ENCODE results near the gene ZCWPW1.
"Not testable (repeated sequence)": the region's sequence is repeated elsewhere in the genome, so short reads cannot be mapped to it uniquely, and the experiment has no call there.

ZCWPW1 gene

GRCh38 chr7:100369105-100369504, 59.4 kb downstream of the ZCWPW1 start:
- no peaks in the 10 kb centered on the region for H3K27me3 ChIP-seq (ENCODE audit: low read depth, low read length)
- peak overlapping the region; percentile 50; the same call in 1 of the 2 replicates for H3K9ac ChIP-seq (ENCODE audit: low read length)
- H3K36me3 ChIP-seq (replicated peaks; ENCODE audit: low read depth, low read length) = peaks cover 10% of the 10 kb centered on the region
- H4K20me1 ChIP-seq (ENCODE audit: insufficient read depth, low read length) = no peaks in the 10 kb centered on the region
- H3K4me2 ChIP-seq (ENCODE audit: low read length) = peak overlapping the region; percentile 45
- peaks cover 88% of the 10 kb centered on the region for H3K4me1 ChIP-seq (ENCODE audit: low read length)
- no peak for TF ChIP-seq CTCF (IDR thresholded peaks at IDR 0.05; ENCODE audit: low read depth, low read length)
- no peak for TF ChIP-seq EZH2phosphoT487 (IDR thresholded peaks at IDR 0.05; ENCODE audit: low read depth)
- H3K4me3 ChIP-seq (ENCODE audit: low read length) = no peak overlapping the region
- no peaks in the 10 kb centered on the region for H3K79me2 ChIP-seq (ENCODE audit: low read length)
- H3K9me3 ChIP-seq (ENCODE audit: insufficient read depth, low read length) = no peaks in the 10 kb centered on the region
- H3K27ac ChIP-seq (ENCODE audit: low read length) = peak overlapping the region; percentile 89
- H2AFZ ChIP-seq (ENCODE audit: low read depth, low read length) = no peak overlapping the region

- Histone ChIP-seq H3K4me2 (ENCODE audit: low read length) (peak overlapping the region; percentile 45), H2AFZ (ENCODE audit: low read depth, low read length) (no peak overlapping the region), H3K4me3 (ENCODE audit: low read length) (no peak overlapping the region), H3K27me3 (ENCODE audit: low read depth, low read length) (no peaks in the 10 kb centered on the region), H3K4me1 (ENCODE audit: low read length) (peaks cover 78% of the 10 kb centered on the region), H3K9ac (ENCODE audit: low read length) (peak overlapping the region; percentile 50; the same call in 1 of the 2 replicates), H3K79me2 (ENCODE audit: low read length) (no peaks in the 10 kb centered on the region), H3K9me3 (ENCODE audit: insufficient read depth, low read length) (no peaks in the 10 kb centered on the region), H4K20me1 (ENCODE audit: insufficient read depth, low read length) (no peaks in the 10 kb centered on the region), H3K36me3 (replicated peaks; ENCODE audit: low read depth, low read length) (peaks cover 17% of the 10 kb centered on the region), H3K27ac (ENCODE audit: low read length) (peak overlapping the region; percentile 98)
- TF ChIP-seq EZH2phosphoT487 (IDR thresholded peaks at IDR 0.05; ENCODE audit: low read depth) (no peak), CTCF (IDR thresholded peaks at IDR 0.05; ENCODE audit: low read depth, low read length) (no peak)
Observed at GRCh38 chr7:100367676-100368613, 60.6 kb downstream of the ZCWPW1 start.

GRCh38 chr7:100367251-100367620, 61.3 kb downstream of the ZCWPW1 start:
- peaks cover 18% of the 10 kb centered on the region for H3K36me3 ChIP-seq (replicated peaks; ENCODE audit: low read depth, low read length)
- peak overlapping the region; percentile 98 for H3K27ac ChIP-seq (ENCODE audit: low read length)
- H3K79me2 ChIP-seq (ENCODE audit: low read length) = no peaks in the 10 kb centered on the region
- H3K4me2 ChIP-seq (ENCODE audit: low read length) = peak overlapping the region; percentile 53
- H3K9me3 ChIP-seq (ENCODE audit: insufficient read depth, low read length) = no peaks in the 10 kb centered on the region
- H3K4me1 ChIP-seq (ENCODE audit: low read length) = peaks cover 71% of the 10 kb centered on the region
- no peaks in the 10 kb centered on the region for H3K27me3 ChIP-seq (ENCODE audit: low read depth, low read length)
- TF ChIP-seq CTCF (IDR thresholded peaks at IDR 0.05; ENCODE audit: low read depth, low read length) (no peak), EZH2phosphoT487 (IDR thresholded peaks at IDR 0.05; ENCODE audit: low read depth) (no peak)
- peak overlapping the region; percentile 56; the same call in 1 of the 2 replicates for H3K9ac ChIP-seq (ENCODE audit: low read length)
- no peak overlapping the region for H2AFZ ChIP-seq (ENCODE audit: low read depth, low read length)
- H3K4me3 ChIP-seq (ENCODE audit: low read length) = no peak overlapping the region
- H4K20me1 ChIP-seq (ENCODE audit: insufficient read depth, low read length) = no peaks in the 10 kb centered on the region

GRCh38 chr7:100366411-100367250, 61.9 kb downstream of the ZCWPW1 start:
- peak overlapping the region; percentile 53 for H3K4me2 ChIP-seq (ENCODE audit: low read length)
- no peaks in the 10 kb centered on the region for H3K9me3 ChIP-seq (ENCODE audit: insufficient read depth, low read length)
- H4K20me1 ChIP-seq (ENCODE audit: insufficient read depth, low read length) = no peaks in the 10 kb centered on the region
- no peaks in the 10 kb centered on the region for H3K27me3 ChIP-seq (ENCODE audit: low read depth, low read length)
- peak overlapping the region; percentile 56 for H3K9ac ChIP-seq (ENCODE audit: low read length)
- peaks cover 23% of the 10 kb centered on the region for H3K36me3 ChIP-seq (replicated peaks; ENCODE audit: low read depth, low read length)
- H3K4me3 ChIP-seq (ENCODE audit: low read length) = peak overlapping the region; percentile 10; the same call in 1 of the 2 replicates
- H3K4me1 ChIP-seq (ENCODE audit: low read length) = peaks cover 65% of the 10 kb centered on the region
- H2AFZ ChIP-seq (ENCODE audit: low read depth, low read length) = no peak overlapping the region
- TF ChIP-seq CTCF (IDR thresholded peaks at IDR 0.05; ENCODE audit: low read depth, low read length) = no peak
- H3K79me2 ChIP-seq (ENCODE audit: low read length) = no peaks in the 10 kb centered on the region
- H3K27ac ChIP-seq (ENCODE audit: low read length) = peak overlapping the region; percentile 98

- H3K9ac ChIP-seq (ENCODE audit: low read length) = peak overlapping the region; percentile 56
- H3K36me3 ChIP-seq (replicated peaks; ENCODE audit: low read depth, low read length) = peaks cover 25% of the 10 kb centered on the region
- H3K27me3 ChIP-seq (ENCODE audit: low read depth, low read length); H2AFZ ChIP-seq (ENCODE audit: low read depth, low read length); H3K9me3 ChIP-seq (ENCODE audit: insufficient read depth, low read length); H4K20me1 ChIP-seq (ENCODE audit: insufficient read depth, low read length); H3K79me2 ChIP-seq (ENCODE audit: low read length): not testable (repeated sequence)
- peak overlapping the region; percentile 98 for H3K27ac ChIP-seq (ENCODE audit: low read length)
- H3K4me2 ChIP-seq (ENCODE audit: low read length) = peak overlapping the region; percentile 53
- H3K4me1 ChIP-seq (ENCODE audit: low read length) = peaks cover 64% of the 10 kb centered on the region
- H3K4me3 ChIP-seq (ENCODE audit: low read length) = peak overlapping the region; percentile 10; the same call in 1 of the 2 replicates
Observed at GRCh38 chr7:100365998-100366367, 62.5 kb downstream of the ZCWPW1 start.
